HG02642 (cell line): ENCODE results near the gene CETP.
A peak's percentile ranks its signal among the peaks of the same experiment; 100 is the strongest.

Experiments used
- ATAC-seq: cut with Tn5 transposase; IDR thresholded peaks from one replicate; pipeline ENCODE4 v1.9.1; 2021; ENCODE audit warnings: mild to moderate bottlenecking; ENCODE audit not compliant: unreplicated experiment, poor library complexity

CETP gene, protein sequence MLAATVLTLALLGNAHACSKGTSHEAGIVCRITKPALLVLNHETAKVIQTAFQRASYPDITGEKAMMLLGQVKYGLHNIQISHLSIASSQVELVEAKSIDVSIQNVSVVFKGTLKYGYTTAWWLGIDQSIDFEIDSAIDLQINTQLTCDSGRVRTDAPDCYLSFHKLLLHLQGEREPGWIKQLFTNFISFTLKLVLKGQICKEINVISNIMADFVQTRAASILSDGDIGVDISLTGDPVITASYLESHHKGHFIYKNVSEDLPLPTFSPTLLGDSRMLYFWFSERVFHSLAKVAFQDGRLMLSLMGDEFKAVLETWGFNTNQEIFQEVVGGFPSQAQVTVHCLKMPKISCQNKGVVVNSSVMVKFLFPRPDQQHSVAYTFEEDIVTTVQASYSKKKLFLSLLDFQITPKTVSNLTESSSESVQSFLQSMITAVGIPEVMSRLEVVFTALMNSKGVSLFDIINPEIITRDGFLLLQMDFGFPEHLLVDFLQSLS

DNA sequence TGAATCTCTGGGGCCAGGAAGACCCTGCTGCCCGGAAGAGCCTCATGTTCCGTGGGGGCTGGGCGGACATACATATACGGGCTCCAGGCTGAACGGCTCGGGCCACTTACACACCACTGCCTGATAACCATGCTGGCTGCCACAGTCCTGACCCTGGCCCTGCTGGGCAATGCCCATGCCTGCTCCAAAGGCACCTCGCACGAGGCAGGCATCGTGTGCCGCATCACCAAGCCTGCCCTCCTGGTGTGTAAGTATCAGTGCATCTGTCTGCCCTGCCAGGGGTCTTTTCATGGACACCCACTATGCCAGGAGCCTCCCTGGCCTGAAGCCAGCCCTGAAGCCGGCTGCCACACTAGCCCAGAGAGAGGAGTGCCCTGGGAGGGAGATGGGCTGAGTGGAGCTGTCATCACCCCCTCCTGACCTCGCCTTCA, at the start of gene CETP:
TSS of gene CETP (plus strand) at position 100 of the 431 bp plus-strand sequence. CDS start at position 130, 30 bp downstream.
- no peak for ATAC-seq

DNA sequence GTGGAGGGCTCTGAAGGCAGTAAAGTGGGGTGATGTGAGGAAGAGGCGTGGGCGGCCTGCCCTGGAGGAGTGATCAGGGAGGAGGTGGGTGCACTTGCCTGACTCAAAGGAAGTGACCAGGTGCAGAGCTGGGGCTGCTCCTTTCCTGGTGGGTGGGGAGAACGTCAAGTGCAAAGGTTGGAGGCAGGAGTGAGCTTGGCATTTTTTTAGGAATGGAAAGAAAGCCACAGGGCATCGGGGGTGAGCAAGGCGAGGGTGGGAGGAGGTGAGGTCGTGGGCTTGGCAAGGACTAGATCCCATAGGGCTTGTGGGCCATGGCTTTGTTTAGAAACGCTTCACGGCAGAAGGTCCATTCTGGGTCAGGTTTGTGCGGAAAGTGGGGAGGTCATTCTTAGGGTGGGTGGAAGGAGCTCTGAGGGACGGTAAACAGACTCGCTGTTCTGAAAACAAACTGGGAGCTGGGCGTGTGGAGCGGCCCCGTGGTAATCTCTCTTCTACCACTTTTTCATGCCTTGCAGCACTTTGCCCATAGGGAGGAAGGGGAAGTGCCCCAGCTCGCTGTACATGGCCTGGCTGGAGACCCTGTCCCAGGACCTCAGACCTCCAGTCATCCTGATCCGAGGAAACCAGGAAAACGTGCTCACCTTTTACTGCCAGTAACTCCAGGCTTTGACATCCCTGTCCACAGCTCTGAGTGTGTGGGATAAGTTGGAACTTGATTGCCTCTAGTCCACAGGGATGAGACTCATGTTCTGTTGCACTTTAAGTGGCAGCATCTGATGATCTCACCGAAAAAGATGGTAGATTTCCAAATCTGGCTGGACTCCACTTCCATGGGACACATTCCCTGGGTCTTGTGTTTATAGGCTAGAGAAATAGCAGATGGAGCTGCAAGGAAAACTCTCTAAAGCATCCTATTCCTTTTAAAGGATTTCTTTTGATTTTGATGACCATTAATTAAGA, 48.7 kb upstream of the CETP start:
- no peak for ATAC-seq

DNA sequence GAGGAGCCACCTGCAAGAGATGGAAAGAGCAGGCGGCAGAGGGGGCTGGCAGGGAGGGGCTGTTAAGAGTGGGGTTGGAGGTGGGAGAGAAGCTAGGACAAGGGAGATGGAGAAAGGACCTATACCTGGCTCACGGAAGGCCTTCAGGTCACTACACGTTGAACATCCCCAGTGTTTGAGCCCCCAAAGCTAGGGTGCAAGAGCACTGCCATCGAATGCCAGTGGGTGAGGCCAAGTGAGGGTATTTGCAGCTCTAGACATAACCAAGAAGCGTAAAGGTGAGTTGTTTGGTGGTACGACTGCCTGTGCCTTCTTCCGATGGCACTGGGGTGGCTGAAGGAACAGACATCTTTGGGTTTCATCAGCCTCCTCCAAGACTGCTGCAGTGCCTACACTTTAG, 46.9 kb upstream of the CETP start:
- ATAC-seq: no peak

DNA sequence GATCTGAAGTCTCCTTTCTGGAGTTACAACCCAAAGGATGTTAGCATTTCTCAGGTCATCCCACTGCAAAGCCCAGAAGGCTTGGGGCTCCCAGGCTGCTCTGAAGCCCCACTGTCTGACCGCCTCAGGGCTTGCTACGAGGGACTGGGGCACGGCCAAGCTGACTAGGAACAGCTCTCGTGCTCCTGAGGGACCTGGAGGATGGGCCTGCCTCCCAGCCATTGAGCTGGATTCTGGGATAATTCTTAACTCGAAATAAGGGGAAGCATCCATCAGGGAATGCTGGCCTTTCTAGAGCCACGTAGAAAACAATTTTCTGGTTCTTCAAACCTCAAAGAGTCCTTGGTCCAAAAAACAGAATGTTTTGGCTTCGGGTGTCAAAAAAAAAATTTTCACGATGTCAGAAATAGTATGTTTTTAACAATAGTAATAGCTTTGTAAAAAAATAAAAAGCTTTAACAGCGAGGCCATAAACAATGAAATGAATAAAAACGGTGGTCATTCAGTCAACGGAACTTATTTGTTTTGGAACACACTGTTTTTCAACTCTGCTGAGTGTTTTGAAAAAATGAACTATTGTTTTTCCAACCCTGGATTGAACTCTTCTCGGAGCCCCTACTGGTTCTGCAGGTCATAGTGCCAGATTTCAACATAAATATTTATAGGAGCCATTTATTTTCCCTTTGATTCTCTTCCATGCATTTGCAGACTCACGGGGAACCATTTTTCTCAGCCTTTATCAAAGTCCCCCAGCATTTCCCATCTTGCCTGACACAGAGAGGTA, 46.2 kb upstream of the CETP start:
- no peak for ATAC-seq

DNA sequence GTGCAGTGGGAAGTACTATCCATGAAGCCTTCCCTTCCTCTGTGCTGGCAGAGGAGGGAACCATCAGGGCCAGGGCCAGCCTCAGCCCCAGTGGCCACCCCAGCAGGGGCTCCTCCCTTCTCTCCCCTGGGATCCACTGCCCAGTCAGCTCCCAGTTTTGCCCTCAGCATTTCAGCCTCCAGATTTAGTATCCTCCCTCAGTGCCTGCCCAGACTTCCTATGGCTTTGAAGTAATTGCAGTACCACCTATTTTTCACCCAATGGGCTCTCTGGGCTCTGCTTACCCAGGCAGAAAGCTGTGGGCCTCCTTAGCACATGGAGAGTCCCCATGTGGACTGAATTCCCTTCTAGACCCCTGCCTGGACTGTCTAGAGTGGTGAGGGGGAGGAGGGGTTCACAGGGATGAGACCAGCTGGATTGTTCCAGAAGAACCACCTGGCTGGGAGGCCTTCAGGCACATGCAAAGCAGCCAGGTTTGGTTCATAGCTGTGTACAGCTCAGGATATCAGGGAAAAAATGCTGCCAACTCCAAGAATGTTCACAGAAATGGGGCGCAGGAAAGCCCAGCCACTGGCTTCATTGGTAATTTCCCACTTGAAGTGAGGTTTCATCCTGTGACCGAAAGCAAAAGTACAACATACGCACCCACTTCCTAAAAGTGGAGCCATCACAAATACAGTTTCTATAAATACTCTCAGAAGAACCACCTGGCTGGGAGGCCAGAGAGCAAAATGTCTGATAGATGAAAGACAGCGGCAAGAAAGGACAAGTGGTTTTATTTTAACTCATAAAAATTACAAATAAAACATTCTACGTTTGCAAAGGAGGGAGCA, 45.0 kb upstream of the CETP start:
- ATAC-seq: peak; percentile 71

DNA sequence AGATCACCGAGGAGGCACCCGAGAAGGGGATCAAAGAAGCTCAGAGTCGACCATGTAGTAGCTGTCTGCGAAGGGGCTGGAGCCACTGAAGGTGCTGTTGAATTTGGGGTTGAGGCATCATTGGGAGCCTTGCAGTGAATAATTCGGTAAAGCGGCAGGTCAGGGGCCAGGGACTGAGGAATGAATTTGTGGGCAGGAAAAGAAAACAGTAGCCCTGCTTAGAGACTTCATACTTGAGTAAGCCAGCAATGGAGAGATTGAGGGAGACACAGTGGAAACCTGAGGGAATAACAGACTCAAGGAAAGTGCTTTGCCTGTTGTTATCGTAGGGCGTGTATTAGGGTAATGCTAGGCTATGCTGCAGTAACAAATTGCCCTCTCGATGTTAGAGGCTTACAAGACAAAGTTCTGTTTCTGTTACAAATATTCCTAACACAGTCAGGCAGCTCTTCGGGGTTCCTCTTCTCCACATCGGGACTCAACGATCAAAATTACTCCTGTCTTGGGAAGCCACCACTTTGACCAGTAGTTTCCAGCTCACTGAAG, 43.2 kb upstream of the CETP start:
- no peak for ATAC-seq

DNA sequence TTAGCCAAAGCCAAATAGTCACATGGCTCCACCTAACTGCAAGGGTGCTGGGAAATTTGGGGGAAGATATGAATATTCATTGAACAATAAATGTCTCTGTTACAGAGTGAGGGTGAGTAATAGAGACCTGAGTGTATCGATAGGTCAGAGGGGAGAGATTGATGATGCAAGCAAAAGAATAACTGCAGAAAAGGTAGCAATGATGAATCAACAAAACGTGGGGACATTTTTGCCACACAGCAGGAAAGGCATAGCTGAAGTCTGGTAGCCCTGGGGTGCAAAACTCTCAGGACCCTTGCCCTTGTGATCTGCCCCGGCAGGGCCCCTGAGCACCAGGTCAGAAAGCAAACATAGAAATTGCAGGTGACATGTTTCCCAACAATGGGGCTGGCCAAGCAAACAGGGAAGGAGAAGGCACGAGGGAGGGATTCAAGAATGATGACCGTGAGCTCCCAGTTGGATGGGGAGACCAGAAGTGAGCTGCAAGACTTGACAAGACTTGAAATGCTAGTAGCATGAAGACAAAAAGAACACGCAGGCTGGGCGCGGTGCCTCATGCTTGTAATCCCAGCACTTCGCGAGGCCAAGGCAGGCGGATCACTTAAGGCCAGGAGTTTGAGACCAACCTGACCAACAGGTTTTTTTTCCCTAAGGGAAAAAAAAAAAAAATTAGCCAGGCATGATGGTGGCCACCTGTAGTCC, 42.5 kb upstream of the CETP start:
- no peak for ATAC-seq

DNA sequence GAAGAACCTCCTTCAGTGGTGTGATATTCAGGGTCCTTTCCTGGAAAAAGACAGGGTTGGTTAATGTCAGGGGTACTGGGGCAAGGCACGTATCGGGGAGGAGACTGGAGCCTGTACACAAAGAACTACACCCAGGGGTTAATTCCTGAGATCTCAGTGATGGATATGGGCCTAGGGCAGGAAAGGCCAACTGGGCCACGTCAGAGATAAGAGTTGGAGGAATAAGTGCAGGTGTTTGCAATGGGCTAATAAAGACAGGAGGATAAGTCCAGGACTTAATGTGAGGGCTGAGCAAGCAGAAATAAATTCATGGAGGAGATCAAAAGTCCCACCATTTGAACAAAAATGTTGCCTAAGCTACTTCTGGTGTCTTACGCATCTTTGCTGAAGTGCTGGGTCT, 40.2 kb upstream of the CETP start:
- no peak for ATAC-seq

DNA sequence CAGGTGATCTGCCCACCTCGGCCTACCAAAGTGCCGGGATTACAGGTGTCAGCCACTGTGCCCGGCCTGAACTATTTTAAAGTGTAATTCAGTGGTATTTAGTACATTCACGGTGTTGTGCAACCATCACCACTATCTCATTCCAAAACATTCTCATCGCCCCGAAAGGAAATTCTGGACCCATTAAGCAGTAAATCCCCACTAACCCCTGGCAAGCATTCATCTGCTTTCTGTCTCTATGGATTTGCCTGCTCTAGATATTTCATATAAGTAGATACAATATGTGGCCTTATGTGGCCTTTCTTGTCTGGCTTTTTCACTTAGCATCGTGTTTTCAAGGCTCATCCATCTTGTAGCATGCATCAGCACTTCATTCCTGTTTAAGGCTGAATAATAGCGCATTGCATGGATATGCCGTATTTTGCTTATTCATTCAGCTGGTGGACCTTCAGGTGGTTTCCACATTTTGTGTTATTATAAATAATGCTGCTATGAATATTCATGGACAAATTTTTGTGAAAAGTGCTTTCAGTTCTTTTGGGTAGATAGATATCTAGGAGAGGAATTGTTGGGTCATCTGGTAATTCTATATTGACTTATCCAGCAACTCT, 38.2 kb upstream of the CETP start:
- ATAC-seq: no peak

DNA sequence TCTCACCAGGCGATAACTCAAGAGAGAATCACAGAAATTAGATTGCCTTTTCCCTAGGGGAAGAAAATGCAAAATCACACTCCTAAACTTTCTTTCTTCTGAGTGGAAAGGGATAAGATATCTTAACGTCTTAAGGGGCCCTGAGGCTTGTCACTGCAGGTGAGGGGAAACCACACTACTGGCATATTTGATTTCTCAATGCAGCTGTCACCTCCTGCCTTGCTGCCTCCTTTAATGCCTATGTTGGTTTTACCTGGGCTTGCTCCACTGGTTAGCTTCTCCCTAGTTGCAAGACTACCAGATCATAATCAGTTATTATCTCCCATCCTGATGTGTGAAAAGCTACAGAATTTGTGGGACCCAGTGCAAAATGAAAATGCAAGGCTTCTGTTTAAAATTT, 34.3 kb upstream of the CETP start:
- ATAC-seq: no peak

DNA sequence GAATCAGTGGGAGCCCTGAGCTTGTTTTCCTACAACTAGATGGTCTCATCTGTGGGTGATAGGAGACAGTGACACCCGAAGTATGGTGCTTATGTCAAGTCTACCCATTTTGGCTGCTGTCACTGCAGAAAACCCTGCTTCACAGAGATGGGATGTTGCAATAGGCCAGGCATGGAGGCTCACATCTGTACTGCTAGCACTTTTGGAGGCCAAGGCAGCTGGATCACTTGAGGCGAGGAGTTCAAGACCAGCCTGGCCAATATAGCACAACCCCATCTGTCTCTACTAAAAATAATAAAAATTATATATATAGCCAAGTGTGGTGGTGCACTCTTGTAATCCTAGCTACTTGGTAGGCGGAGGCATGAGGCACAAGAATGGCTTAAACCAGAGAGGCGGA, 32.1 kb upstream of the CETP start:
- ATAC-seq: no peak

DNA sequence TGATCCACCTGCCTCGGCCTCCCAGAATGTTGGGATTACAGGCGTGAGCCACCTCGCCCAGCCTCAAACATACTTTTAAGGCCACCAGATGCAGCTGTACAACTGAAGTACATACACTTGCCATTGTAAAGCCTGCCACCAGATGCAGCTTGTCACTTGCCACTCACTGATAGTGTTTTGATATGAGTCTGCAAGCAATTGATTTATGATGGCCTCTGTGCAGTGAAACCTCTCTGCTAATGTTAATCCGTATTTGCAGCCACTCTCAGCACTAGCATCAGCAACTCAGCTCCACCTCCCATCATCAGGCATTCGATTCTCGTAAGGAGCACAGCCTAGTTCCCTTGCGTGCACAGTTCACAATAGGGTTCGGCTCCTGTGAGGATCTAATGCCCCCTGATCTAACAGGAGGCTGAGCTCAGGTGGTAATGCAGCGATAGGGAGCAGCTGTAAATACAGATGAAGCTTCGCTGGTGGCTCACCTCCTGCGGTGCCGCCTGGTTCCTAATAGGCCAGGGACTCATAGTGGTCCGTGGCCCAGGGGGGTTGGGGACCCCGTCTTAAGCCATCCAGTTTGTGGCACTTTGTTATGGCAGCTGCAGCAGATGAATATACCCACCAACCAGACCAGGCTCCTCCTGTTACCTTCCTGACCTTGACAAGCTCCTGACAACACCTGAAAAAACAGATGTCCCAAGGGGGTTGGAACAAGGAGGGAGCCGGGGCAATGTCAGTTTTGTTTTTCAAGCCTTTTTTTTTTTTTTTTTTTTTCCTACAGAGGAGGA, 31.1 kb upstream of the CETP start:
- no peak for ATAC-seq

DNA sequence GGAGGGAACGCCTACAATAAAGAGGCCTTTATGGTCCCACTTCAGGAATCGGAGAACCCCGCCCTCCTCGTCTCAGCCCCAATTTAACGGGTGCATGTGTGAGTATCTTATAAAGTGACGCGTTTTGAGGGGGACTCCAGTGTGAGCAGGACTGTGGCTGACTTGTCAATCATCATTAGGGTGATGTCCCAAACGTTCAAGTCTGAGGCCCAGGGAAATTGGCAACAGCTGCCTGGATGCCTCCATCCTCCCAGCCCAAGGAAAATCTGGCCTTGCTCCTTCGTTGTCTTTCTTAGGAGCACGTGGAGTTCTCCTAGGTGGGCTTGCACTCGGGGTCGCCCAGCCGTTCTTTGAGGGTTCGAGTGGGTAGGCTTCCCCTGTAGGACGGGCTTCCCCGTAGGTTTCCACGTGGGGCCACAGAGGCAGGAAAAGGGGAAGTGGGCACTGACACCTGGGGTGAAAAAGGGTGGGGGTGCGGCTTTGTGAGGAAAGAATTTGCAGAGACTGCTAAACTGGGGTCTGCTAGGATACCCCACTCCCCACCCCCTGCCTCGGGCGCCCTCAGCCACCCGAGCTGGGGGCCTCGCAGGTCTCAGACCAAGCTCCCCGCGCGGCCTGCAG, 30.4 kb upstream of the CETP start:
- ATAC-seq: peak; percentile 44

DNA sequence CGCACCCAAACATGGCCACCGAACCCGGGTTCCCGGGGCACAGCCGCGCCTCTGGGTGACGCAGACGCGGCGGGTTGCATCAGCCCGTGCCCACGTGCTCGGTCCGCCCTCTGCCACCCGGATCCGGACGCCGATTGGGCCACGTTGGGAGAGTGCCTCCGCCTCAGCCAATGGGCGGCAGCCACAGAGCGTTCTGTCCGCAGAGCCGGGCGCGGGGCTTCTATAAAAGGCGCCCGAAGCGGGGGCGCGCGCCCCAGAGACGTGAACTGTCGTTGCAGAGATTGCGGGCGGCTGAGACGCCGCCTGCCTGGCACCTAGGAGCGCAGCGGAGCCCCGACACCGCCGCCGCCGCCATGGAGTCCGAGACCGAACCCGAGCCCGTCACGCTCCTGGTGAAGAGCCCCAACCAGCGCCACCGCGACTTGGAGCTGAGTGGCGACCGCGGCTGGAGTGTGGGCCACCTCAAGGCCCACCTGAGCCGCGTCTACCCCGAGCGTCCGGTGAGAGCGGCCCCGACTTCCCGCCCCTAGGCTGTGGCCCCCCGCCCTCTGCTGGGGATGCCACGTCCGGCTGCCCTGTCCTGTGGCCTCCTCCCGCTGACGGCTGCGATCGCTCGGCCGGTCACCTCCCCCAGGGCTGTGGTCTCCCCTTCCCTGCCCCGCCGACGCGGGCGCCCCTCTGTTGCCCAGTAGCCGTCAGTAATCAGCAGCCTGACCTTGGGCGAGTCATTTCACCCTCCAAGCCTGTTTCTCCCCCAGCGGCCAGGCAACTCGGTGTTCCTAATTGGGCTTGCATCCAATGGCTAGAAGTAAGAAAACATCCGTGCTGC, 29.6 kb upstream of the CETP start, which contains the start of gene HERPUD1:
TSS of gene HERPUD1 (plus strand) at position 251 of the 829 bp plus-strand sequence. CDS start at position 354, 103 bp downstream.
- peak; percentile 89 for ATAC-seq

DNA sequence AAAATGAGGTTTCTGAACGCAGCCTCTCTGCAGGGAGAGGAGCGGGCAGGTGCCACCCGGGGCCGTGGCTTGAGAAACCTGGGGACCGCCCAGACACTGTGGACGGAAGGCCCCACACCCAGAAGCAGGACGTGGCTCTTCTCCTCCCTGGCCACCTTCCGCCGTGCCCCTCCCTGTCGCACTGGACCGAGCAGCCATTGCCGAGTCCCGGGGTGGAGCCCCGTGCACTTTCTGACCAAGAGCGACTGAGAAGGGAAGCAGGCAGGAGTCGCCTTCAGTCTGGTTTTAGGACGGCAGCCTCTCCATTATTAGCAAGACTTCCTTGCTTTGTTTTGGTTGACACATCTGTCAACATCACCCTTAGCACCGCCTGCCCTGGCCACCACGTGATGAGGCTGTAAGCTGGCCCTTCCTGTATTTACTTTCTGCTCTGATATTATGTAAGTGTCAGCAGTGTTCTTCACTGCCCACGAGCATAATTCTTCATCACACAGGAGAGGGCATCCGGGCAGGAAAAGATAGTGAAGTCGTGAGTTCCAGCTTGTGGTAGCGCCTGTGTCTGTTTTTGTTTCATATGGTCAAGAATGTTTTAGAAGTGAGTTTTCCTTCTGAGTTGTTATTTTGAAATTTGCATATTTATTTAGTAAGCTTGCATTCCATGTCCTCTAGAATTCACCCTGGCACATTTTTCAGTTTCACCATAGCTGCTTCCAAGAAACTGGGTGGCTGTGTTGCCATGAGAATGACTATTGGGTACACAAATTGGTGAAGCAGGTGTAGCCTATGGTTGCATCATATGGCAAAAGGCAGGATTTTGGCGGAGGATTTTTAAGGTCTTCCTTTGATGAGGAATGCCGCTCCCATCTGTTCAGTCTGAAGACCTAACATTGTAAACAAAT, 28.8 kb upstream of the CETP start:
- peak; percentile 11 for ATAC-seq
